Nephron (organoid): ENCODE results near the gene PPP6R2.

Experiments
- H3K27ac Mint-ChIP-seq, 3 experiments: 2 replicates each; pipeline ENCODE4 v1.8.0; 2020; ENCODE audit warnings: mixed read lengths in 3 of 3, mild to moderate bottlenecking in 2 of 3, moderate library complexity in 1 of 3
- H3K27me3 Mint-ChIP-seq: 2 replicates; pipeline ENCODE4 v1.8.0; 2021; ENCODE audit warnings: low read depth, mild to moderate bottlenecking, moderate library complexity, mixed read lengths
- H3K36me3 Mint-ChIP-seq: 2 replicates; pipeline ENCODE4 v1.8.0; 2020; ENCODE audit warnings: low read depth, mixed read lengths
- H3K4me1 Mint-ChIP-seq: 2 replicates; pipeline ENCODE4 v1.8.0; 2020; ENCODE audit warnings: mixed read lengths
- H3K4me3 Mint-ChIP-seq, 3 experiments: 2 replicates each; pipeline ENCODE4 v1.8.0; 2020; ENCODE audit warnings: mild to moderate bottlenecking in 3 of 3, mixed read lengths in 3 of 3, moderate library complexity in 2 of 3
- H3K9me3 Mint-ChIP-seq: 2 replicates; pipeline ENCODE4 v1.8.0; 2020; ENCODE audit warnings: mixed read lengths
- CTCF ChIP-seq, 3 experiments: fragments of 200-600 bp; sonication (generic); IDR thresholded peaks; one replicate each; pipeline ENCODE4 v1.5.0; 2021; ENCODE audit warnings: antibody characterized with exemption in 3 of 3; ENCODE audit not compliant: unreplicated experiment in 3 of 3

Gene PPP6R2

GRCh38 chr22:50486561-50487289 is 143.6 kb downstream of the PPP6R2 start, which contains the start of gene MIOX:
TSS of gene MIOX (plus strand) at chr22:50486859. CDS start at chr22:50486898, 39 bp downstream.
- Mint-ChIP-seq H3K4me1 (no peaks in the 10 kb centered on the region), H3K36me3 (no peaks in the 10 kb centered on the region), H3K9me3 (no peaks in the 10 kb centered on the region), H3K27me3 (peaks cover 15% of the 10 kb centered on the region), H3K27ac (peak within 1 kb of the TSS in 2 of 3 experiments; percentile 3 to 7), H3K4me3 (no peak within 1 kb of the TSS)
- TF ChIP-seq CTCF (IDR thresholded peaks at IDR 0.05; ENCODE audit: unreplicated experiment in 3 of 3): no peak

DNA sequence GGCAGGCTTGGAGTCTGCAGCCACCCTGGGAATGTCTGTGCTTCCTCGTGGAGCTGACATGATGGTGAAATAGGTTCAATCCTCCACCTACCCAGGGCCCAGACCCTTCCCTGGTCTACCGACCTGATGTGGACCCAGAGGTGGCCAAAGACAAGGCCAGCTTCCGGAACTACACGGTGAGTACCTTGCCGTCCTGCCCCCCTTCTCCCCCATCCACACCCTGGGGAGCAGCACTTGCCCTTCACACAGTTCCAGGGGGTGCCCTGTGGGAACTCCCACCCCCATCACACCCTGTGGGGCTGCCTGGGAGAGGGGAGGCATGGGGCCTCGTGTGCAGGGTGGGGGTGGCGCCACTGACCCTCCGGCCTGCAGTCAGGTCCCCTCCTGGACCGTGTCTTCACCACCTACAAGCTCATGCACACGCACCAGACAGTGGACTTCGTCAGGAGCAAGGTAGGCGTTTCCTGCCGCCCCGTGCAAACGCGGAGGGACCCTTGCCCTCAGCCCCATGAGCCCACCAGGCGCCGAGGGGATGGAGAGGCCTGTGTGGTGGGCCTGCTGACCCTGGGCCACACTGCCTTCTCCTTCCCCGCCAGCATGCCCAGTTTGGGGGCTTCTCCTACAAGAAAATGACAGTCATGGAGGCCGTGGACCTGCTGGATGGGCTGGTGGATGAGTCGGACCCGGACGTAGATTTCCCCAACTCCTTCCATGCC is 144.3 kb downstream of the PPP6R2 start:
- Mint-ChIP-seq H3K27ac (no peak overlapping the region), H3K9me3 (no peaks in the 10 kb centered on the region), H3K36me3 (no peaks in the 10 kb centered on the region), H3K27me3 (peaks cover 9% of the 10 kb centered on the region), H3K4me1 (no peaks in the 10 kb centered on the region), H3K4me3 (no peak overlapping the region)
- TF ChIP-seq CTCF (IDR thresholded peaks at IDR 0.05; ENCODE audit: unreplicated experiment in 3 of 3): no peak

DNA sequence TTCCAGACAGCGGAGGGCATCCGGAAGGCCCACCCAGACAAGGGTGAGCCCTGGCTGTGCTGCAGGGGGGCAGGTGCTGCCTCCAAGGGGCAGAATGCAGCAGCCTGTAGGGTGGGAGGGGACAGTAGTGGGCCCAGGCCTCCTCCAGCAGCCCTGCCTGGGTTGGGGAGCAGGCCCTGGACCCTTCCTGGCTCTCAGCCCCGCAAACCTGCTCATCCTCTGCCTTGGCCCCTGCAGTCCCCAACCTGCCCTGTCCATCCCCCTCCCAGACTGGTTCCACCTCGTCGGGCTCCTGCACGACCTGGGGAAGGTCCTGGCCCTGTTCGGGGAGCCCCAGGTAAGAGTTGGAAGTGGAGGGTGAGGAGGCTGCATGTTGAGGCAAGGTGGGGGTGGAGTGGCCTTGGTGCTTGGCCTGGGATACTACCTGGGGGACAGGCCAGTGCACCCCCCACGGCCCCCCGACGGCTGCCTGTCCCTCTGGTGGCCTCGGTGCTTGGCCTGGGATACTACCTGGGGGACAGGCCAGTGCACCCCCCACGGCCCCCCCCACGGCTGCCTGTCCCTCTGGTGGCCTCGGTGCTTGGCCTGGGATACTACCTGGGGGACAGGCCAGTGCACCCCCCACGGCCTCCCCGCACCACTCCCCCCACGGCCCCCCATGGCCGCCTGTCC is 145.0 kb downstream of the PPP6R2 start:
- Mint-ChIP-seq H3K36me3 (no peaks in the 10 kb centered on the region), H3K9me3 (no peaks in the 10 kb centered on the region), H3K27me3 (peaks cover 9% of the 10 kb centered on the region), H3K4me1 (no peaks in the 10 kb centered on the region), H3K4me3 (no peak overlapping the region), H3K27ac (no peak overlapping the region)
- no peak for TF ChIP-seq CTCF (IDR thresholded peaks at IDR 0.05; ENCODE audit: unreplicated experiment in 3 of 3)

GRCh38 chr22:50488886-50489285 is 145.8 kb downstream of the PPP6R2 start:
- H3K27ac Mint-ChIP-seq: no peak overlapping the region
- no peaks in the 10 kb centered on the region for H3K9me3 Mint-ChIP-seq
- TF ChIP-seq CTCF (IDR thresholded peaks at IDR 0.05; ENCODE audit: unreplicated experiment in 3 of 3): no peak
- H3K4me1 Mint-ChIP-seq: no peaks in the 10 kb centered on the region
- peaks cover 12% of the 10 kb centered on the region for H3K27me3 Mint-ChIP-seq
- no peaks in the 10 kb centered on the region for H3K36me3 Mint-ChIP-seq
- H3K4me3 Mint-ChIP-seq: no peak overlapping the region

DNA sequence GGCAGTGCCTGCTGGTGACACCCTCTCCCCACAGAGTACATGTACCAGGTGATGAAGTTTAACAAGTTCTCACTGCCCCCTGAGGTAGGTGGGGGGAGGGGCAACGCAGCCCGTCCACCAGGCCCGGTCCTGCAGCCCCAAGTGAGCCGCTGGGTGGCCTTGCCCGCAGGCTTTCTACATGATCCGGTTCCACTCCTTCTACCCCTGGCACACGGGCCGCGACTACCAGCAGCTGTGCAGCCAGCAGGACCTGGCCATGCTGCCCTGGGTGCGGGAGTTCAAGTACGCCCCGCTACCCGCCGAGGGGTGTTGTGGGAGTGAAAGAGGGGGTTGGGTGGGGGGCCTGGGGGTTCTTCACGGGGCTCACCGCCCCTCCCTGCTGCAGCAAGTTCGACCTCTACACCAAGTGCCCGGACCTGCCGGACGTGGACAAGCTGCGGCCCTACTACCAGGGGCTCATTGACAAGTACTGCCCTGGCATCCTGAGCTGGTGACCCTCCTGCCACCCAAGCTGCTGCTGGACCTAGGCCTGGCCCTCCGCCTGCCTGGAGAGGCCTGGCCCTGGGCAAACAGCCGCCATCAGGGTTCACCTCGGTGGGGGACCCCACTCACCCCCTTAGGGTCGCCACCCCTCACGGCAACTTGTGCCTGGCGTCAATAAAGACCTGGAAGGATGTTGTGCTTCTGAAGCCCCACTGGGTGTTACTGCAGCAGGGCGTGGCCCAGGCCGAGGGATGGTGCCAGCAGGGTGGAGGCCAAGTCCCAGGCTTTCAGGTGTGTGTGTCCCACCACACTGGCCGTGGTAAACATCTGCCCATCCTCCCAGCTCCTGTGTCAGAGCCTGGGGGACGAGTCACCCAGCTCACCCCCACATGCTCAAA is 146.5 kb downstream of the PPP6R2 start:
- TF ChIP-seq CTCF (IDR thresholded peaks at IDR 0.05; ENCODE audit: unreplicated experiment in 3 of 3): no peak
- Mint-ChIP-seq H3K9me3 (no peaks in the 10 kb centered on the region), H3K27ac (no peak overlapping the region), H3K36me3 (no peaks in the 10 kb centered on the region), H3K4me3 (no peak overlapping the region), H3K27me3 (peaks cover 11% of the 10 kb centered on the region), H3K4me1 (no peaks in the 10 kb centered on the region)
